RCC 7860 (cell line): ENCODE measurements around the gene BACE1-AS.

ENCODE experiments used
- DNase-seq: peaks from one replicate; pipeline ENCODE4 v3.0.0-alpha.2; 2015; ENCODE audit warnings: low spot score
- FAIRE-seq: peaks from 2 replicates; lab custom pipeline; 2012; peaks lifted over from hg19 to GRCh38; lab: Jason Lieb, UNC

The BACE1-AS gene

DNA sequence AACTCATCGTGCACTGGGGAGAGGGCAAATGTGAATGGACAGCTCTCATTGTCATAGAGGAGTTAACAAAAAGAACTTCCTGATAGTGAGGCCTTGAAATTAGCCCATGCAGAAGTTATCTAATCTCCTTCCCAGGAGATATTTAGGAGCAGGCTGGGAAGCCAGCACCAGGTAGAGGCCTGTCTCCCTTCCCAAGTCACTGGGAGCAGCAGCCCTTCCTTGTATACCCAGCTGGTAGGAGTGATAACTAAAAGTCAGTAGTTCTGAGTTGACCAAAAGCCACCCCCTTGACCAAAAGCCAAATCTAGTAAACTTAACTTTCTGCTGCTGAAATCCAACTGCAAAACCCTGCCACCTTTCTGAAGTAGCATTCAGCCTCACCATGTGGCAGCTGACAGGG is 1.4 kb upstream of the BACE1-AS start:
- FAIRE-seq: no peak
- DNase-seq: no peak

DNA sequence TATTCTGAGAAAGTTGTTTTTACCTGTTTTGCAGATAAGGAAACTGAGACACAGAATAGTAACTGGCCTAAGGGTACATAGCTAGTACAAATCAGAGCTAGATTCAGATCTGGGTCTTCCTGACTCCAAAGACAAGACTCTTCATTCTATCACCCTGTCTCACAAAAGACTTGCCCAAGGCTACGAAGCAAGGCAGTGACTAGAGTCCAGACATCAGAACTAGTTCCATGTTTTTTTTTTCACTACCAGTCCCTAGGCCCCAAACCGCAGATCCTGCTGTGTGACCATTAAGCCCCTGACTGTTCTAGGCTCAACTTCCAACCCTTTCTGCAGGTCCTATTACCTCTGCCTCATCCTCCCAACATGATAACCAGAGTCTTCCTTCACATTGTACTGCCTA is 1.5 kb downstream of the BACE1-AS start:
- FAIRE-seq: no peak
- DNase-seq: no peak

GRCh38 chr11:117295438-117296137 is 4.4 kb downstream of the BACE1-AS start:
- no peak for FAIRE-seq
- DNase-seq: no peak

DNA sequence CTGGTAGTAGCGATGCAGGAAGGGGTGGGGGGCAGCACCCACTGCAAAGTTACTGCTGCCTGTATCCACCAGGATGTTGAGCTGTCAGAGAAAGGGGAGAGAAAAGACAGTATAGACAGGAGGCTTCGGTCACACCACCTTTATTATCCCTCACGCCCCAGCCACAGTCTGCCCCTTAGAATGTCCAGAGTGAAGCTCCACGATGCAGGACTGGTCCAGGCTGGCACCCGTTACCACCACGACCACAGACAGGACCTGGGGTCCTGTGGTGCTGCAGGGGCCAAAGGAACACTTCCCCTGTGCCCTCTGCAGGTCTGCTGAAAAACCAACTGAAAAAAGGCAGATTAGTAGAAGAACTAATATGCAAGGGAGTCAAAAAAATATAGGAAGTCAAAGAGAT is 5.7 kb downstream of the BACE1-AS start:
- FAIRE-seq (no peak), DNase-seq (no peak)

DNA sequence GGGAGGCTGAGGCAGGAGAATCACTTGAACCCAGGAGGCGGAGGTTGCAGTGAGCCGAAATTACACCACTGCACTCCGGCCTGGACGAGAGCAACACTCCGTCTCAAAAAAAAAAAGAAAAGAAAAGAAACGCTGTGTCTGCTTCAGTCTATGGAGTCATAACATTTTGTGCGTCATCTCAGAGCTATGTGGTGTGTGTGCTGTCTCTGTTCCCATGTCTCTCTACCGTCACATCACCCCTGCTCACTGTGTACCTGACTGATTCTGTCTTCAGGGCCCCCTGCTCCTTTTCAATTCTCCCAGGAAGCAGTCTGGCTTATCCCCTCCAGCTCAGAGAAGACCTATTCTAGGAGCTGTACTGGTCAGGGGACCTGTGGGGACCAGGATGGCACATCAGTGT is 7.0 kb downstream of the BACE1-AS start:
- DNase-seq (no peak), FAIRE-seq (no peak)

- no peak for FAIRE-seq
- no peak for DNase-seq
Observed at GRCh38 chr11:117299351-117300282, 8.5 kb downstream of the BACE1-AS start.

DNA sequence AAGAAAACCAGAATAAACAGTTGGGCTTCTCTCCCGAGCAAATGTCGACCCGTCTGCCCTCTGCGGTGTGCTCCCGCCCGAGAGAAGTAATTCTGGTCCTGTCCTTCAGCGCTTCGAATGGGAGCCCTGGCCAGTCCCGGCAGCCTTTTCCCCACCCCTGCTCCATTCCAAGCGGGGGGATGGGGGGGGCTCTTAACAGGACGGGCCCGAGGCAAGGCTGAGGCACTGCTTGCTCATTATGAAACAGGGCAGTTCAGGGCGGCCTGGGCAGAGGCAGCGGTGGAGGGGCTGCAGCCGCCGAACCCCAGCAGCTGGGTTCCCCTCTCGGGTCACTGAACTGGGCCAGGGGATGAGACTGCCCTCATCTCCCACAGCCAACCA is 9.1 kb downstream of the BACE1-AS start:
- DNase-seq (no peak), FAIRE-seq (no peak)

- FAIRE-seq (no peak), DNase-seq (no peak)
Observed at GRCh38 chr11:117300773-117301172, 9.6 kb downstream of the BACE1-AS start.

DNA sequence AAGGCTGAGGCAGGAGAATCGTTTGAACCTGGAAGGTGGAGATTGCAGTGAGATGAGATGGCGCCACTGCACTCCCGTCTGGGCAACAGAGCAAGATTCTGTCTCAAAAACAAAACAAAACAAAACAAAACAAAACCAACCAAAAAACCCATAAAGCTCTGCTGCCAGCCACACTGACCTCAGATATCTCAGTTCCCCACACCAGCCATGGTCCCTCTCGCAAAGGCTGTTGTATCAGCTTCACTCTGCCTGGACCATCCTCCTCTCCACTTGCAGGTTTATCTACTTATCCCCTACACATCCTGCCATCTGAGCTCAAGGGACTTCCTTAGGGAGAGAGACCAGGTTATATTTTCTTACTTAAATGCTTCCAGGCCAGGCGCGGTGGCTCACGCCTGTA is 11.1 kb downstream of the BACE1-AS start:
- FAIRE-seq (no peak), DNase-seq (no peak)

GRCh38 chr11:117303101-117303500 is 12.0 kb downstream of the BACE1-AS start:
- FAIRE-seq (no peak), DNase-seq (no peak)

DNA sequence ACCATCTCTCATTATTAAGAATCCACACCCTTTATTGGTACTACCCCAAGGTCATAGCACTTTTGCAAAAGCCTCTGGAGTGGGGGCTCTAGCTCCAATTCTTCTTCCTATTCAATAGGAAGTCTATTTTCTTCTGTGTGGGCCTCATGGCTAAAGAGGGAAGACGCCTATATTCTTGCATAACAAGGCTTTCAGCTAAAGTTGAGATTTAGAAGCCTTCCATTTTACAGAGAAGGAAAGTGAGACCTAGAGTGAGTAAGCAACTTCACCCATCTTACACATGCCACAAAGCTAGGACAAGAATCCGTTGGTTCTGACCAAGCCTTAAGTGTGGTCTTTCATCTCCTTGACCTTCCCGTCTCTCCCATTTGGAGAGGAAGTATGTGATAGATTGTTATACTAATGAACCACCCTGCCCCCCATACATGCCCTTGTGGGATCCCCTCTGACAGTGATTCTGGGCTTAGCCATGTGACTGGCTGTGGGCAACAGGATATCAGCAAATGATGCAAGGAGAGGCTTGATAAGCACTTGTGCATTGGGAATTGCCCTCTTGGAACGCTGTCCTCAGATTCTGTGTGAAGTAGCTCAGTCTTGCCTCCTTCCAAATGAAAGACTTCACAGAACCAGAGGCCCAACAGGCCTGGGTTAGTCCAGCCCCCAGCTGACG is 12.6 kb downstream of the BACE1-AS start:
- DNase-seq (no peak), FAIRE-seq (no peak)

- DNase-seq (no peak), FAIRE-seq (no peak)
Observed at GRCh38 chr11:117305145-117305544, 14.0 kb downstream of the BACE1-AS start.

DNA sequence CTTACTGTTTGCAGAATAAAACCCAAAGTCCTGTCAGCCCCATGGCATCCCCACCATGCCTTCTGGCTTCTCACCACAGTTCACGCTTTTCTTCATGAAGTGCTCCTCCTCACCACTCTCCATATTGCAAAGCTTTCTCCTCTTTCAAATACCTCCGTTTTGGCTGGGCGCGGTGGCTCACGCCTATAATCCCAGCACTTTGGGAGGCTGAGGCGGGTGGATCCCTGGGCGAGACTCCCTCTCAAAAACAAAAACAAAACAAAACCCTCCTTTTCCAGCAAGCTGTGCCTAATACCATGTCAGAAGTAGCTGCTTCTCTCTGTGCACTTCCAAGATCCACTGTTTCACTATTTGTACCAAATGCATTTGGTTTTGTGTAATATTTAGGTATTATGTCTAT is 18.2 kb downstream of the BACE1-AS start:
- DNase-seq: no peak
- FAIRE-seq: no peak

- no peak for FAIRE-seq
- DNase-seq: no peak
Observed at GRCh38 chr11:117313091-117313490, 21.9 kb downstream of the BACE1-AS start.

GRCh38 chr11:117313828-117314768 is 23.0 kb downstream of the BACE1-AS start:
- DNase-seq (no peak), FAIRE-seq (no peak)

DNA sequence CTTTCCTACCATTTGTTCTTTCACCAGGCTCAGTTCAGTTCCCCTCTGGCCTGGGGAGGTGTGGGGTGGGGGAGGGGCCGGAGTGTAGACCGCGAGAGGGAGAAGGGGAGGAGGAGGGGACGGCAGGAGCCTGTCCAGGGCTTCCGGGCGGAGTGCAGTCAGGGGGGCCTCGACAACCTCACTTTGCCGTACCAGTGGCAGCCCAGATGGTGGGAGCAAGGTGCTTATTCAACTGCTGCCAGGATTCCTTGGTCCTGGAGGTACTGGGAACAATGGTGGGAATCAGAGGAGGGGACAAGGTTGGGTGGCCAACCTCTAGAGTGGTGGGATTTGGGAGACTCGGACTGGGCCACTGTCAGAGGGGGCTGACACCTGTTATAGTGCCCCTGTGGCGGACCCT is 23.7 kb downstream of the BACE1-AS start:
- DNase-seq (no peak), FAIRE-seq (no peak)

DNA sequence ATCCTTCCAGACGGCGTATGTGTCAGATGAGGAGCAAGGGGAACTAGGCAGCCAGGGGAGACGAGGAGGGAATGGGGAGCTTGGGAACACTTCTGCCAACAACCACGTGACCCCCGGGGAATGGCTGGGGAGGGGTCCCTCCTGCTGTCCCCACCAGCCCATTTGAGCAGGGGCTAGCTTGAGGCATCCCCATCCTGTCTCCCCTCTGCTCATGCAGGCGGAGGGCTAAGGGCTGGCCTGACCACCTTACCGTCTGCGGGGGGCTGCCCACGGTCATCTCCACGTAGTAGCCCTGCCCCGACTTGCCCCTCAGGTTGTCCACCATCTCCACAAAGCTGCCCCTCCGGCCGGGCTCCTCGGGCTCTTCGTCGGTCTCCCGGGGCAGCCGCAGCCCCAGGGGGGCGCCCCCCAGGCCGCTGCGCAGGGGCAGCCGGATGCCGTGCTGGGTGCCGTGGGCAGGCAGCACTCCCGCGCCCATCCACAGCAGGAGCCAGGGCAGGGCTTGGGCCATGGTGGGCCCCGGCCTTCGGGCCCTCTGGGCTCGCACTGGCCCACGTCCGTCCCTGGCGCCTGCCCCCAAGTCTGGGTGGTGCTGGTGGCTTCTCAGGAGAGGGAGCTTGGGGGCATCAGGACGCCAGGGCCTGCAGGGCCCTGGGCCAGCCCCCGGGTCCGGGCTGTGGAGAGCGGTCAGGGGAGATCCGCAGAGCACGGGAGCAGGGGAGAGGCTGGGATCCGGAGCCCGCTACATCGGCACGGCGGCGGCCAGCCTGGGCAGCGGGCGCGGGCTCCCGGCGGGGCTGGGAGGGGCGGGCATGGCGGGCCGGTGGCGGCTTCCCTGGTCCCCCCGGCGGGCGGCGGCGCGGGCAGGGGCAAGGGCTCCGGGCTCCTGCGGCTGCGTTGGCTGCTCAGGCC is 24.4 kb downstream of the BACE1-AS start:
- no peak for DNase-seq
- FAIRE-seq: no peak

DNA sequence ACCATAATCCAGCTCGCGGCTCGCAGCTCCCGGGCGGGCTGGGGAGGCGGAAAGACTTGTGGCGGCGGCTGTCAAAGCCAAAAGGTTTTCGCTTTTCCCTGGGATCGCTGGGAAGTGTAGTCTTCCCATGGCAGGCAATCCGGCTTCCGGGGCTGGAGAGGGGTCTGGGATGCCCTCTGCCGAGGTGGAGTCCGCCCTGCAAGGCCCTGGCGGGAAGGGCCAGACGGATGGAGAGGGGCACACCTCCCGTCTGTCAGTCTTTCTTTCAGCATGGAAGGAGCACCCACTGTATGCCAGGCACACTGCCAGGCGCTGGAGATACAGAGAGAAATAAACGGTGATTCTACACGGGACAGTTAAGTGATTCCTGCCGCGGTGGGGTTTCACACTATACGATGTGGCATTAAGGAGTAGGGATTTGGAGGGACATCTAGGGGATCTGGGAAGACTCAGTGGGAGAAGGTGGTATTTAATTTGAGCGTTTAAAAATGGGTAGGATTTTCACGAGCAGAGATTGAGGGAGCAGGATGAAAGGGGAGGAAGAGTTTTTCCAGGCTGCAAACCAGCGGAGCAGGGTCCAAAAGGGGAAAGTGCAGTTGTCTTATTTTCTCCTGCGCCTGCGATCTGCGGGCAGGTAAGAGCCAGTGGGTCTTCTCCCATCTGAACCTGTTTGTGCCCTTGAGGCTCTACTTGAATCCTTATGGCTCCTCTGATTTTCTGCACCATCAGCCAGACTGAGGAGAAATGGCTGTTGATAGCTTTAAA is 25.2 kb downstream of the BACE1-AS start, which contains the start of gene BACE1:
TSS of gene BACE1 (minus strand) at position 60 of the 765 bp plus-strand sequence. CDS start 461 bp downstream, outside the sequence.
- DNase-seq (peak; percentile 63), FAIRE-seq (peak; percentile 65)

DNA sequence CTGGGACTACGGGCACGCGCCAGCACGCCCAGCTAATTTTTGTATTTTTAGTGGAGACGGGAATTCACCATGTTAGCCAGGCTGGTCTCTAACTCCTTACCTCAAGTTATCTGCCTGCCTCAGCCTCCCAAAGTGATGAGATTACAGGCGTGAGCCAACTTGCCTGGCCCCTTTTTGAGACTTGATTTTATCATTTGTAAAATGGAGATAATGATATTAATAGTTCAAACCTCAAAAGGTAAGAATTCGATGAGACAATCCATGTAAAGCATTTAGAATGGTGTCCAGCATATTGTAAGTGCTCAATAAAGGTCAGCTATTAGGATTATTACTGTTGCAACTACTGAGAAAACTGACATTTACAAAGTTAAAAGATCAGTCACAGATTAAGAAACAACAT is 27.6 kb downstream of the BACE1-AS start:
- FAIRE-seq (no peak), DNase-seq (no peak)
